HG02973 (cell line): Measurements from ENCODE around the gene B4GALNT1.
"Not testable (repeated sequence)": the region's sequence is repeated elsewhere in the genome, so short reads cannot be mapped to it uniquely, and the experiment has no call there.

Source experiments
- ATAC-seq: cut with Tn5 transposase; IDR thresholded peaks from one replicate; pipeline ENCODE4 v1.9.1; 2021; ENCODE audit warnings: moderate library complexity; ENCODE audit not compliant: unreplicated experiment

Gene B4GALNT1

DNA sequence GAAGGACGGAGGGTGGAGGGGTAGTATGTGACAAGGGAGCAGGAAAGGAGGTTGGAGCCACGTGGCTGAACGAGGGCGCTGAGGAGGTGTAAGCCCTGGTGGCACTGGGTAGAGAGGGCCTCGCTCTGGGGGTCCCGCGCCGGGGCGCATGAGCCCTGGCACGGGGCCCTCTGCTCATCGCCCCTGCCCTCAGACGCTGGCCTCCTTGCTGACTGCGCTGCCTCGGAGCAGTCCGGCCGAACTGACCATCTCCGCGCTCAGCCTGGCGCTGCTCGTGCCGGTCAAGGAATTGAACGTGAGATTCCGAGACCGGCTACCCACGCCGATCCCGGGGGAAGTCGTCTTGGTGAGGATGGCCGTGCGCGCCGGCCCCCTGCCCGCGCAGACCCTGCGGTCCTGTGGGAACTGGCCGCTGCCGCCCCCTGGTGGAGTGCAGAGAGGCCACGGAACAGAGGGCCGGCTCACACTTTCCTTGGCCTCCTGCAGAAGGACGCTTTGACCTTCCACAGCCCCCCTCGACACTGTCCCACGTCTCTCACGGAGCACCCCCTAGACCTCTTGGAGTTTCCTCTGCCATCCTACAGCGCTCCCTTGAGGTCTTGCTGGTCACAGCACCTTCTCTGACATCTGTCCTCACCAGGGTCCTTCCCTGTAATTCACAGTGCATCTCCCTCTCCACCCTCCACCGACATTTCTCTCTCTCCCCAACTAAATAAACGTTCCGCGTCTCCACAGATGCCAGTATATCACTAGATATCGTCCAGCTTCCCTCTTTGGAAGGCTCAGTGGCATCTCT, 11.3 kb downstream of the B4GALNT1 start:
- ATAC-seq = no peak

- ATAC-seq = no peak
These were observed 12.0 kb downstream of the B4GALNT1 start for GRCh38 chr12:57620936-57621496.

- no peak for ATAC-seq
These were observed 12.6 kb downstream of the B4GALNT1 start for GRCh38 chr12:57620245-57620935.

- ATAC-seq = no peak
These were observed 13.4 kb downstream of the B4GALNT1 start for GRCh38 chr12:57619434-57620244.

GRCh38 chr12:57618966-57619433, 14.0 kb downstream of the B4GALNT1 start:
- ATAC-seq = no peak

- ATAC-seq = not testable (repeated sequence)
These were observed 14.6 kb downstream of the B4GALNT1 start for GRCh38 chr12:57618431-57618830.

DNA sequence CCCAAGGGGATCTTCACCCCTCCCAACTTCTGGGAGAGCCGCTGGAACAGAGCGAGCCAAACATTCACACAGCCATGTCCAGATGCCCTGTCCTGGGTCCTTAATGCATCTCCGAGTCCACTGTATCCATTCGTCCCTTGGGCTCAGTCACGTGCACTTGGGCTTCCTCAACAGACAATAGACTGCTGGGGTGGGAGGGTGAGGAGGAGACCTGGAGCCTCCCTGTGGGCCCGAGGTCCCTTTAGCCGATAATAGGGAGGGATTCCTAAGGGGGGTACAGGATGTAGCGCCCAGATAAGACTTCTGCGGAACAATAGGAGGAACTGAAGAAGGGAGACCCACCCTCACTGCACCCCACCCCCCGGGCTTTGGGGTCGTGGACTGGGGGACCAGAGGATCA, 15.1 kb downstream of the B4GALNT1 start:
- no peak for ATAC-seq

DNA sequence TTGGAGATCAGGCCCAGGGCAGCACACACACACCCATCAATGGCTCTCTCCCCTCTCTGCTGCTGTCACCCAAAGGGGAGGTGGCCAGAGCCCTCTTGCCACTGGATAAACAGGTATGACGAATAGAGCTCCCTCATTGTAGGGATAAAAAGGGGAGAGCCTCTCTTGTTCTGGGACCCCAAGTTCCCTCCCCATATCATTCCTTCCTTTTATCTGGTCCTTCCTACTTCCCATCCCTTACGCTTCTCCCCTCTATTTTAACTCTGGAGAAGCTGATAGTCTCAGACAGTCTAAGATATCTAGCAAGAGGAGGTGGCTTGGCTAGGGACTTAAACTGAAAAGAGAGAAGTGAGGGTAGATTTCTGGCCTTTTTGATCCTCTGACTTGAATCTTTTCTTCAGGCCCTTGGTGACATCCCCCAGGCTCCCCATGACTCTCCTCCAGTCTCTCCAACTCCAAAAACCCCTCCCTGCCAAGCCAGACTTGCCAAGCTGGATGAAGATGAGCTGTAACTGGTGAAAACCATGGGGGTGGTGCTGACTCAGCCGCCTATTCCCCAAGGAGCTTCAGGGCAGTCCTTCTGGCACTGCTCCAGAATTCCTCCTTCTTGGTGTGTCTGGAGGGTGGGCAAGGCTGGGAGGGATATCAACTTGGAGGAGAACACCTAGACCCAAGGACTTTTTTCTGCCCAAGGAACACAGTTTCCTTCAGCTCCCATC, 16.5 kb downstream of the B4GALNT1 start:
- no peak for ATAC-seq

GRCh38 chr12:57615637-57616036, 17.4 kb downstream of the B4GALNT1 start:
- no peak for ATAC-seq

DNA sequence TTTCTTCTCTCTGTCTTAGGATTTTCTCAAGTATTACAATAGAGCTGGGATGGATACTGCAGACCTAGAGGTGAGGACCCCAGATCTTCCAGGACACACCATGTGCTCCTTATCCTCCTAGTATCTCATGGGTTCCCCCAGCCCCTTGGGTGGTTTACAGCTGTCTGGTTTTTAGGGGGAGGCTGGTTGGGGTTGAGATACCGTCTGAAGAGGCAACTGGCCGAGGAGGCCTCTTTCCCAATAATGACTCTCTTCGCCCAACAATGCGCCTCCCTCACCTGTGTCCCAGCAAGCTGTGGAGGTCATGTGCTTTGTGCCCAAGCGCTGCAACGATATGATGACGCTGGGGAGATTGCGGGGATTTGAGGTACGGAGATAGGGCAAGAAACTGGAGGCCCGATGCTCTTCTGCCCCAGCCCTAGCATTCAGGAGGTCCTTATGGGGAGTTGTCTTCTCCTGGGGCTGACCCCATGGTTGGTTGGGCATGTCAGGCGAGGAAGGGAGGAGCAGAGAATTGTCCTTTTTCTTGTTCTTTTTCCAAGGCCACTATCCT, 18.0 kb downstream of the B4GALNT1 start:
- ATAC-seq = no peak

GRCh38 chr12:57614178-57614947, 18.6 kb downstream of the B4GALNT1 start:
- peak; percentile 56 for ATAC-seq

GRCh38 chr12:57613427-57614109, 19.4 kb downstream of the B4GALNT1 start:
- ATAC-seq = no peak

DNA sequence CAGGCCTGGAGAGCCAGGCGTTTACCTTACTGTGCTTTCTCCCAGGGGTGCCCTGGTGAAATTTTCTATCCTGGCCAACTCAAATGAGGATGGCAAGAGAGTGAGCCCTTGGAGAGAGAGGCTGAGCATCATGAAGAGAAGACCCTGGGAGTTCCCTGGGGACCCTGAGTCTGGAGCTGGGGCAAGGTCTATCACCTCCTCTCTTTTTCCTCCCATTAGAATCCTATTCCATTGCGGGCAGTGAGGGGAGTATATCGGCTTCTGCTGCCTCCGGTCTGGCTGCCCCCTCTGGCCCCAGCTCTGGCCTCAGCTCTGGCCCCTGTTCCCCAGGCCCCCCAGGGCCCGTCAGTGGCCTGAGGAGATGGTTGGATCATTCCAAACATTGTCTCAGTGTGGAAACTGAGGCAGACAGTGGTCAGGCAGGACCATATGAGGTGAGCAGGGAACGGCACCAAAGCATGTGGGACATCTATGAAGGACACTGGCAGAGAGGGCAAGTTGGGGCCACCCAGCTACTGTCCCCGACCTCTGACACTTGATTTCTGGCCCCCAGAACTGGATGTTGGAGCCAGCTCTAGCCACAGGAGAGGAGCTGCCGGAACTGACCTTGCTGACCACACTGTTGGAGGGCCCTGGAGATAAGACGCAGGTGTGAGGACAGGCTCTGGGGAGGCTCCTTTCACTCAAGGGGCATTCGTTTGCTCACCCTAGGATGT, 20.1 kb downstream of the B4GALNT1 start:
- no peak for ATAC-seq

GRCh38 chr12:57611827-57612710, 20.9 kb downstream of the B4GALNT1 start:
- no peak for ATAC-seq

DNA sequence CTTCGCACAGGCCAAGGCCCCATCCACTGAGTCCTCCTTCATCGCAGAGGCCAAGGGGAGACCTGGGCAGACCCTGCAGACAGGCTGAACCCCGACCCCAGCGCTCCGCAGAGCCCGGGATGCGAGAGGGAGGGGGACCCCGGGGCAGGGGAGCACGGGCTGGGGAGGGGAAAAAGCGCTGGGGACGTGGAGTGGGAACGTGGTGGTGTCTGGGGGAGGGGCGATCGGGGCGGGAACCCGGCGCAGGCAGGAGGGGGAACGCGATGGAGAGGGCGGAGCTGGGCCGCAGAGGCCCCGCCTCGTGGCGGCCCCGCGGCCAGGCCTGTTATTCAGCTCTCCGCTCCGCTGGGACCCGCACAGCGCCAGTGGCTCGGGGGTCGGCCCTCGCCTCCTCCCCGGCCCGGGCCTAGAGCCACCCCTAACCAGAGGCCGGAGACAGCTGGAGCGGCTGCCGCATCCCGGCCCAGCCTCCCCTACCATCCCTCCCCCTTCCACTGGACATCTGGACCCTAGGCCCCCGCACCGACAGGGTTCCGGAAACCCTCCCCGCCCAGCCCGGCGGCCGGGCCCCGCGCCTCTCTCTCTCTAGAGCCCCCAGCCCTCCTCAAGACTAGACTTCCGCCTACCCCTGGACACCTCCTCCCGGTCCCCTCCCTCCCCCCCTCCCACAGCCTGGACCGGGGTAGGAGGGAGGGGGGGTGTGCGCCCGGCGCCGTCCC, 21.7 kb downstream of the B4GALNT1 start, which contains the start of gene ARHGEF25:
Gene ARHGEF25, plus strand, starts transcription at position 328 of the 719 bp plus-strand sequence. CDS start 460 bp downstream, outside the sequence.
- no peak for ATAC-seq

GRCh38 chr12:57610554-57611107, 22.4 kb downstream of the B4GALNT1 start:
- ATAC-seq = no peak
